HG03045 (cell line): ENCODE data around the gene CMC2.

Source experiments
- ATAC-seq: cut with Tn5 transposase; IDR thresholded peaks from one replicate; pipeline ENCODE4 v1.9.1; 2021; ENCODE audit warnings: mild to moderate bottlenecking, moderate library complexity; ENCODE audit not compliant: unreplicated experiment

The CMC2 gene

DNA sequence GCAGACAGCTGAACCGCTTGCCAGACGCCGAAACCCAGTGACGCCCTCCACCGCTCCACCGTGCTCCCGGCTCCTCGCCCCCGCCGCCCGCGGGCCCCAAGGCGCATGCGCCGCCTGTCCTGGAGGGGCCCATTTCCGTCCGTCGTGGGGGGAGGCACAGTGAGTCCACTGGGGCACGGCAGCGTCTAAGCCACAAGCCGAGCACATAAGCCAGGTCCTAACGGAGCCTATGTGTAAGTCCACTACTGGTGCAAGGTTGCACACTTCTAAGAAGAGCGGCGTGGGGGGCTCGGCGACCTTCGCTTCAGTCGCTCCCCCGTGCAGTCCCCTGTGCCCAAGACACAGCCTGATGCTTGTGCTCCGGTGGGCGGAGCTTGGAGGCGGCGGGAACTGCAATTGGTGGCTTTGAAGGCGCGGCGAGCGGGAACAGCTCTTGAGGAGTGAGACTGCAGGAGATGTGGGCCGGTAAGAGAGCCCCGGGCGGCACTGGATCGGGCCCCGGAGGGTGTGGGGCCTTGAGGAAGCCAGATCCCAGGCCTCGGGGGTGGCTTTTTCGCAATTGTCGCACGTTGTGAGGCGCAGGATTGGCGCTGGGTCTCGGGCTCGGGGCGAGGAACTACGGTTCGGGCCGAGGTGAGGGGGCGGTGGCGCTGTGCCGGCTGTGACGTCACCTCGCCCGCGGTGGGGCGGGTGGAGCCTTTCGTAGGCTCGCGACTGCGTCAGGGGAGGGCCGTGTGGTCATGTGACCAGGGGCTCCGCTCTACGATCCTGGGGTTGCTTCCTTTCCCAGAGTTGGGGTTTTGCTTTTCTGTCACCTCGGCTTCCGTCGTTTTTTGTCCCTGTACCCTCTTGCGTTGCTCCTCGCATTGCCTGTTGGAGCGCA lies at the start of gene CMC2, which contains the start of gene CENPN:
TSS of gene CMC2 (minus strand) at position 73 of the 883 bp plus-strand sequence. CDS start 9,491 bp downstream, outside the sequence.
TSS of gene CENPN (plus strand) at position 402 of the 883 bp plus-strand sequence. CDS start 4,726 bp downstream, outside the sequence.
- ATAC-seq = peak; percentile 83

DNA sequence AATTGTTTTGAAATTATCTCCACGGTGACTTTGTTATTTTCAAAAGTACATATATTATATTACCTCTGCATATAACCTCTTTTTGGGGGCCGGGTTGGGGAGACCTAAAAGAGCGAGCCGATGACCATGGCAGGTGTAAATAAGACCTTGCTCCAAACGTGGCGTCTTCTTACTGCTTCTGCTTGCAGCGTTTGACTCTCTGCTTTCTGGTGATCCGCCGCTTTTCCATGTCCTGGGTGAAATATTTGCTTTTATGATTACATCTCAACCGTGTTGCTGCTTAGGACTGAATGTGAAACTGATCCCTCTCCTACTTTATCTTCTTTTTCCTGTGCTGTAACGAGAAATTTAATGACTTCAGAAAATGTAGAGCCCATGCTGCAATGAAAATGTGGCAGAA lies 47.1 kb upstream of the CMC2 start:
- ATAC-seq = no peak

DNA sequence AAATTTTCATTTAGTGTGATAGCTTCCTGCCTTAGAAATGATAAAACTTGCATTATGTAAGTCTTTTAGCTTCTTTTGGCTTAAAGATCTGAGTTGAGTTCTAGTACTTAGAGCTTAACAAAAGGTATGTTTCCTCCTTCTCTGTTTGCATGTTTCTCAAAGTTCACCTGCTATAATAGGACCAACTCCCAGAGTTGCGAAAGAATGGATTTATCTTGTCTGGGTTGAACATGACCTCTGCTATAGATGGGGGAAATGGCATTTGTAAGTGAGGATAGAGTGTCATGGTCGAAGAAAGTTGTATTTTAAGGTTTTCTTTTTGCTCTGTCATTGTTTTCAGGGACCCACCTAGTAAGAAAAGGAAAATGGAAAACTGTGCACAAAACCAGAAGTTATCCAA lies 36.1 kb upstream of the CMC2 start:
- ATAC-seq = no peak

DNA sequence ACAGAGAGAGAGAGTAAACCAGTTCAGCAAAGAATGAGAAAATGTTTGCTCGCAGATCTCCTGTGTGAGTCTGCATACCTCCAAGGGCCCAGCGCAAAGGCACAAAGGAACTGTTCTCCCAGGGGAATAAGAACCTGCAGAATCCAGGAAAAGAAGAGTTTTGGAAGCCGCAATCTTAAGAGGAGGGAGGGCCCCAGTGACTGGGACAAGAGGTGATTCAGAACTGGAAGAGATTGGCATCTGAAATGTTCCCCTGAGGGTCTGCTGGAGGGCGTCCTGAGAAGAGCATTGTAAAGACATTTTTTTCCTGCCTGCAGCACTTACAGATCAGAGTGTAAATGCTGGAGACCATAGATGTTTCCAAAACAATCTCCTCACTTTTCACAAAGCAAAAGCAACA lies 35.0 kb upstream of the CMC2 start:
- ATAC-seq = no peak

DNA sequence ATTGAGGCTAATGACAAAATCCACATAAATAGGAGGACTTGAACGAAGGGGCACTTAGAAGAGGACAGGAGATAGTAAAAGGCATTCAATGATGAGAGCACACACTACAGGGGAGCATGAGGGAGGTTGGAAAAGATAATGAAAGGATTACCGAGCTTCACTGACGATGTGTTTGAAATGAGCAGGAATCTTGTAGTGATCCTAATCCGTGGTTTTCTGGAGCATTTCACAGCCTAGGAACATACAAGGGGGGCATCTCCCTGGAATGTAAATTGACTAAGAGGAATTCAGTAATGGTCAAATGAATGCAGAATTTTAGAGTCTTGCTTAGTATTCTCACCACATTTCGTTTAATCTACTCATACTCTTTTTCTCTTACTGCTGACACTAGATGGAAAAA lies 34.2 kb upstream of the CMC2 start:
- no peak for ATAC-seq

DNA sequence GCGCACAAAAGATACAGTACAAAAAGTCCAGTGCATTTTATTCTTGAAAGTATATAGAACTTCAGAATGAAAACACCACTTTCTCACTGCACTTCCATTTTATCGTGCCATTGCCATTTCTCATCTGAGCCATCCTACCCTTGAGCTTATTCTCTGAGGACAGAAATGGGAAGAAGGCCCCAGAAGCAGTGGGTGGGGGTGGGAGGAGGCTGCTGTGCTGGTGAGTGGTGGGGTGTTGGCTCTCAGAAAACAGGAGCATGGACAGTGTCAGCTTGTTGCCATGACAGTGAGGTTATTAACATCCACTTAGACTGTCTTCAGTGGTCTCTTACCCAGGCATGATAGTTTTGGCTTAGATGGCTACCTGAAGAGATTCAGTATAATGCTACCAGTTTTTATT lies 33.4 kb upstream of the CMC2 start:
- ATAC-seq = no peak

DNA sequence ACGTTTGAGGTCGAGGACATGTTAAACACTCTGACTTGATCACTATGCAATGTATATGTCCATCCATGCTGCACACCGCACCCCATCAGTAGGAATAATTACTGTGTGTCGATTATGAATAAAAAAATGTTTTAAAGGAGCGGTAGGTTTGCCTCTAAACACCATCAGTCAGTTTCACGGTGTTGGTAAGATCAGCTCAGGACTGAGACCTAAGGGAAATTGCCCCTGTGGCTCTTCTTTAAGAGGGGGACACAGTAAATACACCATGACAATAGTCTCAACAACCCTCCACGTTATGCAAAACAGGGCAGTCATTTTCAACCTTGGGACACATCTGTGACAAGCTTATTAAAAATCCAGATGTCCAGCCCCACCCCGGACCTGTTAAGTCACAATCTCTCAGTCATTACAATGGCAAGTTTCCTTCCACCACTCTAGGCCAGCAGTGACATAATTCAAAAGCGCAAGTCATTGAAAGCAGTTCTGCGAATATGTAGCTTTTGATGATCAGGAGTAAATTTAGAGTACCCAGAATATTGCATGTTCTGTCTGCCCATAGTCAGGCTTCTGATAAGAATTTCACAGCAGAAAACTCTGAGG lies 30.2 kb upstream of the CMC2 start:
- no peak for ATAC-seq

DNA sequence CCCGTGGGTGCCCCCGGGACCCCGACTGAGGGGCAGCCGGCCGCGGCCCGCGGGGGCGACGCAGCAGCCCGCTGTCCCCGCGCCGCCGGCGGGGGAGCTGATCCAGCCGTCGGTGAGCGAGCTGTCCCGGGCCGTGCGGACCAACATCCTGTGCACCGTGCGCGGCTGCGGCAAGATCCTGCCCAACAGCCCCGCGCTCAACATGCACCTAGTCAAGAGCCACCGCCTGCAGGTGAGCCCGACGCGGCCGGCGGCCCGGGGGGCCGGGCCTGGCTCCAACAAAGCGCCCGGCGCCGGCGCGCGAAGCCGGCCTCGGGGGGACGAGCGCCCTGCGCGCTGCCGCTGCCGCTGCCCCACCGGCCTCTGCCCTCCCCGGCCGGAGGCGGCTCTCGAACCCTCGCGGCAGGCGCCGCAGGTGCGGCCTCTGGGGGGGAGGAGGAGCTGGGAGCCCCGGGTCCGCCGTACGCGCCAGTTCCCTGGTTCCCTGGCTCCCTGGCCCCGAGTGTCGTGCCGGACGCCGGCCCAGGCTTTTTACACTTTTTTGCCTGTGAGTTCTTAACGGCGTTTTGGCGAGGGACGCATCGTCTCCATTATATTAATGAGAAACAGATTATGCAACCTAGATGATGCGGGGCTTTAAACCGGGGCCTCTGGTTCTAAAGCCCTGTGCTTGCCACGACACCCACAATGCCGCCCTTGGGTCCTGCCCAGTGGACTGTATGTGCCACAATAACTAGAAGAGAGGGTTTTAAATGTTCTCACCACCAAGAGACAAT lies 29.5 kb upstream of the CMC2 start:
- peak; percentile 54 for ATAC-seq

DNA sequence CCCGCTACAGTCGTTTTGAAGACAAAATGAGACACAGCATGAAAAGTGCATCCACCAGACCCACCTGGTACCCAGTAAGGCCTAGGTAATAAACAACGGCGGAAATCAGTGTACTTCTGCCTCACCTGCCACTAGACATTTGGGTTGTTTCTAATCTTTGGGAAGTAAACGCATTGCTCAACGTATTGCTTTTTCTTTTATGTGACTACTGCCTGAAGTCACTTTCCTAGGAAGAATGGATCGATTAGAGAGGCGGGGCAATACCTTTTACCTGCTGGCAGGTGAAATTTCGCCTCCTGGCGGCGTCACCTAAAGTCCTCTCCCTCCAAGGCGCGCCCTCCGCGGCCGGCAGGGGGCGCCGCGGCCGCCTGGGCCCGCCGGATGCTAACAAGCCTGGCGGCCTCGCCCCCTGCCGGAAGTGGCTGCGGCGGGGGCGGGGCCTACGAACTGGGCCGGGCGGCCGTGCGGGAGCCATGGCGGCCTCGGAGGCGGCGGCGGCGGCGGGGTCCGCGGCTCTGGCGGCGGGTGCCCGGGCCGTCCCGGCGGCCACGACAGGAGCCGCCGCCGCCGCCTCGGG lies 28.8 kb upstream of the CMC2 start, which contains the start of gene ATMIN:
TSS of gene ATMIN (plus strand) at position 445 of the 577 bp plus-strand sequence. CDS start at position 474, 29 bp downstream.
- peak; percentile 92 for ATAC-seq

DNA sequence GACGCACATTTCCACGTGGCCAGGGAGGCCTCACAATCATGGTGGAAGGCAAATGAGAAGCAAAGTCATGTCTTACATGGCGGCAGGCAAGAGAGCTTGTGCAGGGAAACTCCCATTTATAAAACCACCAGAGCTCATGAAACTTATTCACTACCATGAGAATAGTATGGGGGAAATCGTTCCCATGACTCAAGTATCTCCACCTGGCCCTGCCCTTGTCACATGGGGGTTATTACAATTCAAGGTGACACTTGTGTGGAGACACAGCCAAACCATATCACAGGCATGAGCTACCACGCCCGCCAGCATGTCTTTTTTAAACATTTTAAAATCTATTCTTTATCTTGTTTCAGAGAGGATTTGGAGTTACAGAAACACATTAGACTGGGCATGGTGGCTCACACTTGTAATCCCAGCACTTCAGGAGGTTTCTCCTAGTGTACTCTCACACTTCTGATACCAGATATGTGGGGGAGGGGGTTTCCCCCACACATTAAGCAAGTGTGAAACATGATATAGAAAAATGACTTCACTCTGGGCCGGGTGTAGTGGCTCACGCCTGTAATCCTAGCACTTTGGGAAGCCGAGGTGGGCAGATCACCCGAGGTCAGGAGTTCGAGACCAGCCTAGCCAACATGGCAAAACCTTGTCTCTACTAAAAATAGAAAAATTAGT lies 23.4 kb upstream of the CMC2 start:
- no peak for ATAC-seq

DNA sequence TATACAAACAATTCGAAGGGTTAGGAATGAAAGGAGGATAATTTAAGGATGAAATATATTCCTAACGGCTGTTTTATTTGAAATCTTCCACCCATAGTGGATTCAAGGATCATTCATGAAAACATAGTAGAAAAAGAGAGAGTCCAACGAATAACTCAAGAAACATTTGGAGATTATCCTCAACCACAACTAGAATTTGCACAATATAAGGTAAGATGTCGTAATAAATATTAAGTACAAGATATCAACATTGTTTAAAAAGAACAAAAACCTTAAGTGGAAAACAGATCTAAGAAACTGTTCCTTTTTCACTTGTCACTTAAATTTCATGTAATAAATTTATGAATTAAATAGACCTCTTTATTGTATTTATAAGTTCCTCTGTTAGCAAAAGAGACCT lies 19.7 kb upstream of the CMC2 start:
- no peak for ATAC-seq

DNA sequence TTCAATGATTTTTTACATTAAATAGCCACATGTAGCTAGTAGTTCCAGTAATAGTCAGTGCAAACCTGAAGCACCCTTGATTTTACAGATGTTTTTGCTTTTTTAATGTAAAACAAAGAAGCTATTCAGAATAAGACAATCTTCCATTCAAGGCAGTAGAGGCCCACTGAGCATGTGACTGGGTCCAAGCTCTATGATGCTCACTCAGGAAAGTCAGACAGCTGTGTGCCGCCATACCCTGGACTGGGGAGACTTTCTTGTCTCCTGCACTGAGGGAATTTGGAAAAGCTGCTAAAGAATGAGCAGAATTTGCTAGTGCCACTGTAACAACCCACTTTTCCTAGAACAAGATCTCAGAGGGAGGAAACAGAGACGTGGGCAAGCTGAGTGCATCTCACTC lies 11.8 kb upstream of the CMC2 start:
- no peak for ATAC-seq

DNA sequence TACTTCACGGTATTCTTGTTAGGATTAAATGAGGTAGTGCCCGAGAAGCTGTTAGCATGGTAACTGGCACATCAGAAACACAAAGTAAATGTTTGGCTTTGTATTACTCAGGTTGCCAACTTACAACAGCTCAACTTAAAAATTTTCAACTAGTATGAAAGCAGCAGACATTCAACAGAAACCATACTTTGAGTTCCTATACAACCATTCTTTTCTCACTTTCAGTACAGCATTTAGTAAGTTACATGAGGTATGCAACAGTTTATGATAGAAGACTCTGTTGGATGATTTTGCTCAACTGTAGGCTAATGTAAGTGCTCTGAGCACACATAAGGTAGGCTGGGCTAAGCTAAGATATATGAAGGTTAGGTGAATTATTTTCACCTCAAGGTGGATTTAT lies 8.0 kb upstream of the CMC2 start:
- no peak for ATAC-seq

DNA sequence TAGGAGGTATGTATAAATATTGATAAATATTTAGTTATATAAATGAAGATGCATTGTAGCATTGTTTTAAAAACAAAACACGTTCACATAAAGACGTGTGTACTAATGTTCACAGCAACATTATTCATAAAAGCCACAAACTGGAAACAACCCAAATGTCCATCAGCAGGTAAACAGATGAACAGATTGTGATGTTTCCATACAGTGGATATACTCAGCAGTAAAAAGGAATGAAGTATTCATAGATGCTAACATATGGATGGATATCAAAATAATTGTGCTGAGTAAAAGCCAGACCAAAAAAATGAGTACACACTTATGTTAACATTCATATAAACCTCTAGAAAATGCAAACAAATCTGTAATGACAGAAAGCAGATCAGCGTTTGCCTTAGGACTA lies 6.3 kb upstream of the CMC2 start:
- no peak for ATAC-seq

DNA sequence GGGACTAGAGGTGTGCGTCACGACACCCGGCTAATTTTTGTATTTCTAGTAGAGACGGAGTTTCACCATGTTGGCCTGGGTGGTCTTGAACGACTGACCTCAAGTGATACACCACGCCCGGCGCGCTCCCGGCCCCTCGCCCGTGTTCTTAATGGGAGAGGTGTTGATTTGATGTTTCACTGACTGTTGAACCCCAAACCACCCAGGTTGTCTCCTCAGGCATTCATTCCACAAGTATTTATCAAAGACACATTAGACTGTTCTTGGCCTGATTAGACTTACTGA lies 1.8 kb upstream of the CMC2 start:
- no peak for ATAC-seq

DNA sequence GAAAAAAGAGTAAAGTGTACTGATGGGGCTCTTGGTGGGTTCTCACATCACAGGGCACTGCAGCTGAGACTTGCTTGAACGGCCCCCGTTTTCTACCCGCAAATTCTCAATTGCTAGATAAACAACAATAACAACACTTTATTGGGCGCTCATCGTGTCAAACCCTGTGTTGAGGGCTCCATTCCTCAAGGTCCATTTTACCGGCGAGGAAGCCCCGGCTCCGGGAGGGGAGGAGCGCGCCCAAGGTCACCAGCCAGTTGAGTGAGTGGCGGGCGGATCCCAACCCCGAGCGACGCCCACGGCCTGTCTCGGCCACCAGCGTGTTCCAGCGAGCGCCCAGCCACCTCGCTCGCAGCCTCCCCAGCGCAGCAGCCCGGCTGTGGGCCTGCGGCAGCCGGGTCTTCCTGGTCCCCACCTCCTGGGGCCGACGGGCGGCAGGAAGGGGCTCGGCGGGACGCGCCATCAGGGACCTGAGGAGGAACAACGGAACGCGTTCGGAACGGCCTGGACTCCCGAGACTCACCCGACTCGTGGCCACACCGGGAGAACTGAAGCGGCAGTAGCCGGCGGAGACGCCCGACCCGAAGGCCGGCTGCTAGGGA lies 373 bp downstream of the CMC2 start:
- peak; percentile 41 for ATAC-seq

DNA sequence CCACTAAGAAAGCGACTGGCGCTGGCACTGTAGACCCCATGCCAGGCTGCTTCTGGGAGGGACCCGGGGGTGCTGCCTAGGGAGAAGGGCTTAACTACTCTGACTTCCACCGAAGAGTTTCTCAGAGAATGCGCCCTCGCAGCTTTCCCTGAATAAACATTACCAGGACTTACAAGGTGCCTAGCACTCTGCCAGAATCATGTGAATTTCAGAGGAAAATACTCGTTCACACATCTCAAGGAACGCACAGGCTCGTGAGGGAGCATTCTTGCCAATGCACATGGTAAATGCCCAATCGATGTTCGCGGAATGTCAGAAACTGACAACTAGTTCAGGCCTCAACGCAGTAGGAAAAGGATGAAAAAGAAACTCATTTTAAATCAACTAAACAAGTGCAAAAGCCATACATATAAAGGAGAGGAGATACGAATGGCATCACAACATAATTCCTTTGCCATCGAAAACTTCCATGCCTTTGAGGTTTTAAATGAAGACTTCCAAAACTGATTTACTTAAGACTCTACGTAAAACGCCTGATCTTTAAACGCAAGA lies 999 bp downstream of the CMC2 start:
- no peak for ATAC-seq

DNA sequence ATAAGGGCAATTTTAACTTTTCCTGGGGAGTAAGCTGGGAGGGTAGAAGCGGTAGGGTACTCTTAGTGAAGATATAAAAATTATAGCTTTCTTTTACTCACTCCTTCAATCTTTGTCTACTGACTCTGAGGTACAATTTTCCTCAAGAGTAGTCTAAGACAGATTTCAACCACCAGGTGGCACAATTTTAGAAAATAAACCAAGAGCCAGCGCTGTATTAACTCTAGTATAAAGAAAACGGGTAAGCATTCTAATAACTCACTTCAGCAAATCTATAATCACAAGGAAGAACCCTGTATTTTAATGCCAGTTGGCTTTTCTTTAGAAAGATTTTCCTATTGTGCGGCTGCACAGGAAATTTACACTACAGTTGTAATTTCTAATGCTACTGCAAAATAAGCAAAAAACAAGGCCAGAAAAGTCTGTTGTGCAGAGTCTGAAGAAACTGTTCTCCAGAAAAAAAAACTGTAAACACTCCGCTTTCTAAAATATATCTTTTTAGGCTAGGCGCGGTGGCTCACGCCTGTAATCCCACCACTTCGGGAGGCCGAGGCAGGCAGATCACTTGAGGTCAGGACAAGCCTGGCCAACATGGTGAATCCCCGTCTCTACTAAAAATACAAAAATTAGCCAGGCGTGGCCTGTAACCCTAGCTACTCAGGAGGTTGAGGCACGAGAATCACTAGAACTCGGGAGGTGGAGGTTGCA lies 1.9 kb downstream of the CMC2 start:
- no peak for ATAC-seq
